Activated CD4-positive, alpha-beta T cell treated with anti-CD3 and anti-CD28 coated beads, Interleukin-2, amount 10 ng/mL, durations not matched to agents 24 days and 14 days (primary cell): ENCODE measurements around the gene GNA12. TPM values are rescaled to one million over a fixed set of nuclear protein-coding genes. Genes with fewer than 3 reads are reported as not detected.

Experiments
- DNase-seq: peaks from one replicate; pipeline ENCODE4 v3.0.0; 2022
- H3K27ac Mint-ChIP-seq: one replicate; pipeline ENCODE4 v1.8.0; 2022; ENCODE audit warnings: mild to moderate bottlenecking, mixed read lengths
- H3K27me3 Mint-ChIP-seq: one replicate; pipeline ENCODE4 v1.8.0; 2022; ENCODE audit warnings: mixed read lengths
- H3K36me3 Mint-ChIP-seq: one replicate; pipeline ENCODE4 v1.8.0; 2022; ENCODE audit warnings: low read depth, mild to moderate bottlenecking, mixed read lengths
- H3K4me1 Mint-ChIP-seq: one replicate; pipeline ENCODE4 v1.8.0; 2021; ENCODE audit warnings: mixed read lengths
- H3K4me3 Mint-ChIP-seq: one replicate; pipeline ENCODE4 v1.8.0; 2022; ENCODE audit warnings: mild to moderate bottlenecking, moderate library complexity, mixed read lengths
- H3K9me3 Mint-ChIP-seq: one replicate; pipeline ENCODE4 v1.8.0; 2021; ENCODE audit warnings: mixed read lengths
- intact Hi-C: fragments of 100-400 bp; cut with micrococcal nuclease; formaldehyde crosslinking; loops from one replicate; pipeline ENCODE4 v1.15.1; 2023
- total RNA-seq: library from RNA; stranded (reverse); gene quantifications from 2 replicates; pipeline ENCODE4 v1.2.3, GENCODE V29; 2022

GNA12 gene
- total RNA-seq, 1 donor from 2014 or later, result 31.0 TPM

DNA sequence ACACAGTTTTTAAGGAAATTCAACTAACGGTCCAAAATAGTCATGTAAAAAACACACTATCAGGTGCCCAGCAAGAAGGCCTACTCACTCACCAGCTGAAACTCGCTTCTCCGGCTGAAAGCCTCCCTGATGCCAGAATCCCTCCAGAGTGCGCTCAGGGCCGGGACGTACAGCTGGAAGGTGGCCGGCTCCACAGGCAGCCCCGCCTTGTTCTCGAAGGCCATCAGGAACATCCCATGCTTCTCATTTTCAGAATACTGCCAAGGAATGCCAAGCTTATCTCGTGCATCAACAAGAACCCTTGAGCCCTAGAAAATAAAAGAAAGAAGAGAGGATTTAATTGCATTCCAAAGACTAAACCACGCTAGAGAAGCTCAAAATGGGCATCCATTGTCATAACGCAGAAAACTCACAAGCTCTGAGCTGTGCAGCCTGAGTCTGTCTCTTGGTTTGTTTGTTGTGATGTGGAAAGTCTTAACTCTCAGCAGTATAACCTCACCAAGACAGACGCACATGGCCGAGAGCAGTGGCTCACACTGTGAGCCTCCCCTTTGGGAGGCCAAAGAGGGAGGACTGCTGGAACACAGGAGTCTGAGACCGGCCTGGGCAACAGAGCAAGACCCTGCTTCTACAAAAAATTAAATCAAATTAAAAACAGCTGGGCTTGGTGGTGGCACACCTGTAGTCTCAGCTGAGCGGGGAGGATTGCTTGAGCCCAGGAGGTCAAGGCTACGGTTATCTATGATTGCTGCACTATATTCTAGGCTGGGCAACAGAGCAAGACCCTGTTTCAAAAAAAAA is 49.1 kb downstream of the GNA12 start:
- Mint-ChIP-seq H3K27me3 (no peaks in the 10 kb centered on the region), H3K4me3 (no peak overlapping the region), H3K4me1 (peaks cover 12% of the 10 kb centered on the region), H3K36me3 (peaks cover 17% of the 10 kb centered on the region), H3K9me3 (no peaks in the 10 kb centered on the region), H3K27ac (no peak overlapping the region)
- intact Hi-C loops, result no loop called here
- DNase-seq, result no peak

DNA sequence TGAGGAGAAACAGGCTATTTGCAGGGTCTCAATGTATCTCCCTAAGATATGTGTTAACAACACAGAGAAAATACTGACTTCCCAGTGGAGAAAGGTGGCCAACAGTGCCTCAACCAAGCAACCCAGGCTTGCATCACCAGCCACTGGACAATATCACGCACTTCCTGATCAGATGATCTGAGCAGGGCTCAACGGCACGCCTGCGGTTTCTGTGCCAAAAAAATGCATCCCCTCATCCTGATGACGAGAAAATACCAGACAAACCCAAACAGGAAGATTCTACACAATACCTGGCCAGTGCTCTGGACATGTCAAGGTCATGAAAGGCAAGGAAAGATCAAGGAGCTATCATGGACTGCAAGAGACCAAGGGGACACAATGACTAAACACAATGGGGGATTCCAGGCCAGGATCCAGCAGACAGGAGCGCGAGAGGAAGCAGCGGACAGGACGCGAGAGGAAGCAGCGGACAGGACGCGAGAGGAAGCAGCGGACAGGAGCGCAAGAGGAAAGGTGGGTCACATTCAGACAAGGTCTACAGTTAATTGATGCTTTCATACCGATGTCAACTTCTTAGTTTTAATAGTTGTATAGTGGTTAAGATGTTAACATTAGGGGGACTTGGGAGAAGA is 51.1 kb downstream of the GNA12 start:
- Mint-ChIP-seq H3K36me3 (peaks cover 22% of the 10 kb centered on the region), H3K9me3 (no peaks in the 10 kb centered on the region), H3K4me1 (peaks cover 5% of the 10 kb centered on the region), H3K4me3 (no peak overlapping the region), H3K27ac (no peak overlapping the region), H3K27me3 (no peaks in the 10 kb centered on the region)
- DNase-seq, result no peak
- intact Hi-C loops, result no loop called here

DNA sequence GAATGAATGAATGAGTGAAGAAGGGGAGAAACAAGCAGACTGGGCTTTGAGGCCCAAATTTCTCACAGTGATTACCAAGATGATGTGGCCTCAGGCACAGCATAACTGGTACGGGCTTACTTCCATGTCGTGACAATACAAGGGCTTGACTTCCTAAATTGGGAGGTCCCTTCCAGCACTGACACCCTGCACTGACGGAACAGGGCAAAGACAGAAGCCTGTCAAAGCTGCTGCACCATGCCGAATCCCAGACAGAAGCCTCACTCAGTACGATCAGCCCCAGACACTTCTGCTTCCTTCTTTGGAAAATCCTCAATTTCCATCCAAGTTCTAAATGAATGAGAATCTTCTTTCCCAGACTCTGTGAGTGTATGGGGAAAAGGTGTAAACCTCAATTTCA is 51.9 kb downstream of the GNA12 start:
- H3K27ac Mint-ChIP-seq, result no peak overlapping the region
- no peak for DNase-seq
- no peaks in the 10 kb centered on the region for H3K9me3 Mint-ChIP-seq
- H3K4me3 Mint-ChIP-seq, result no peak overlapping the region
- peaks cover 24% of the 10 kb centered on the region for H3K36me3 Mint-ChIP-seq
- H3K4me1 Mint-ChIP-seq, result peaks cover 2% of the 10 kb centered on the region
- no peaks in the 10 kb centered on the region for H3K27me3 Mint-ChIP-seq
- intact Hi-C loops, result no loop called here

DNA sequence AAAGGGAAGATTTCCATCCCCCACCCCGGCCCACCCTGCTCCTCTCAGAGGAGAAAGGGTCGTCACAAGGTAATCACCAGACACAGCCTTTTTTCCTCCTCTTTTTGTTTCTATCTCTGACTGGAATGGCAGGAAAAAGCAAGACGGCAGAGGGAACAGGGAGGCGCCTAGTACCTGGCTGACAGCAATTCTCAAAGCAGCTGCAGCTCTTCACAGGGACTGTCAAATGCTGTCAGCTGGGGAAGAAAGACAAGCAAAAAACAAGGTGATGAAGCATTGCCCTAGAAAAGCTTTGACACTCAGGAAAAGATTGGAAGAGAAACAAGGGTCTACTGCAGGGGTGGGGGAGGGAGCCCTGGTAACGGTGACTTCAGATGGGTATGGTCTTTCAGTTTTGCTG is 52.7 kb downstream of the GNA12 start:
- no peak for DNase-seq
- intact Hi-C loops, result no loop called here
- Mint-ChIP-seq H3K9me3 (no peaks in the 10 kb centered on the region), H3K4me1 (peaks cover 2% of the 10 kb centered on the region), H3K4me3 (no peak overlapping the region), H3K36me3 (peaks cover 24% of the 10 kb centered on the region), H3K27ac (no peak overlapping the region), H3K27me3 (no peaks in the 10 kb centered on the region)

DNA sequence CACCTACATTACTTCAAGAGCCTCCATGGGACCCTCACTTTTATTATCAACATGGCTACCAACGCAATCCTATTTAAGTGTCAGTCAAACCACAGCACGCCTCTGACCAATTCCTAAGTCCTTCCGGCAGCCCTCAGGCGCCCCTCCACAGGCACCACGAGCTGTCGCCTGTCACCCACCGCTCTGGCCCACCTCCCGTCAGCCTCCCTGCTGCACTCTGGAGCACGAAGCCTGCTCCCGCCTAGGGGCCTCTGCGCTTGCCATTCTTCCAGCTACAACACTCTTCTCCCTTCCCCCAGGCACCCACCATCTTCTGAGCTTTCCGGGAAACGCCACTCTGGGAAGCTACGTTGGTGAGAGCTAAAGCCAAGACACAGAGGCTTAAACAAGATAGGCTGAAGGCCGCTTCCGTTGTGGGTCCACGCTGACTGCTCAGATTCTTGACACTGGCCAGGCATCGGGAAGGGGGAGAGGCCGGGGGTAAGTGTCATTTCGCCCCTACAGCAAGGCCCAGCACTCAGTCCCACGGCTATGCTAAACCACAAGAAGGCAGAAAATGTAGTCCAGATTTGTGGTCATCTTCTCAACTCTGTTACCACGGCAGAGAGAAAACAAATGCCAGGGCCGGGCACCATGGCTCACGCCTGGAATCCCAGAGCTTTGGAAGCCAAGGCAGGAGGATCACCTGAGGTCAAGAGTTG is 56.7 kb downstream of the GNA12 start:
- H3K4me1 Mint-ChIP-seq, result peaks cover 20% of the 10 kb centered on the region

DNA sequence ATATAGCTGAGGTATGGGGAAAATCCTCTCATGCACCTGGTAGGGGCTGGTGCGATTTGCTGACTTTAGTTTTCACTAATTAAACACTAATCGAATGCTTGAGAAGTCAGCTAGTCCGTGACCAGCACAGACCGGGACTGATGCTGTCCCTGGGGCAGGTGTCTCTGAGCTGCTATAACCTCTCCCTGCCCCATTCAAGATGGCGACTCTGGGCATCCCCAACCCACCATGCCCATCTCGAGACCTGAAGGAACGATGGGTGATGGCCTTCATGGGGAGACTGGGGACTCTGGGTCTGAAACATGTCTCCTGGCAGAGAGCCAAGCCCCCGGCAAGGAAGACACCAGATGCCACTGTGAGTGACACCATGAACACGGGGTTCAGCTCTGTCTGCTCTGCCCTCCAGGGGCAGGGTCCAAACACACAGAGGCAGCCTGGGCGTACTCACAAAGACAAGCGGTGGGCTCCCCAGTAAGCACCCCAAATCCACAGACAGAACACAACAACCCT is 57.4 kb downstream of the GNA12 start:
- H3K27me3 Mint-ChIP-seq, result no peaks in the 10 kb centered on the region
- H3K4me1 Mint-ChIP-seq, result peaks cover 25% of the 10 kb centered on the region
- H3K27ac Mint-ChIP-seq, result no peak overlapping the region
- peaks cover 21% of the 10 kb centered on the region for H3K36me3 Mint-ChIP-seq
- no peak for DNase-seq
- H3K9me3 Mint-ChIP-seq, result no peaks in the 10 kb centered on the region
- intact Hi-C loops, result loop anchor here (5.0 kb wide), 1 partner anchor 36 kb away; no protein-coding TSS in a partner anchor
- no peak overlapping the region for H3K4me3 Mint-ChIP-seq

More for the DNA sequence above, 56.7 kb downstream of the GNA12 start:
- H3K27me3 Mint-ChIP-seq, result no peaks in the 10 kb centered on the region
- peaks cover 17% of the 10 kb centered on the region for H3K36me3 Mint-ChIP-seq
- H3K9me3 Mint-ChIP-seq, result no peaks in the 10 kb centered on the region
- intact Hi-C loops, result loop anchor here (5.0 kb wide), 1 partner anchor 35 kb away; no protein-coding TSS in a partner anchor
- DNase-seq, result no peak
- H3K27ac Mint-ChIP-seq, result no peak overlapping the region
- no peak overlapping the region for H3K4me3 Mint-ChIP-seq

DNA sequence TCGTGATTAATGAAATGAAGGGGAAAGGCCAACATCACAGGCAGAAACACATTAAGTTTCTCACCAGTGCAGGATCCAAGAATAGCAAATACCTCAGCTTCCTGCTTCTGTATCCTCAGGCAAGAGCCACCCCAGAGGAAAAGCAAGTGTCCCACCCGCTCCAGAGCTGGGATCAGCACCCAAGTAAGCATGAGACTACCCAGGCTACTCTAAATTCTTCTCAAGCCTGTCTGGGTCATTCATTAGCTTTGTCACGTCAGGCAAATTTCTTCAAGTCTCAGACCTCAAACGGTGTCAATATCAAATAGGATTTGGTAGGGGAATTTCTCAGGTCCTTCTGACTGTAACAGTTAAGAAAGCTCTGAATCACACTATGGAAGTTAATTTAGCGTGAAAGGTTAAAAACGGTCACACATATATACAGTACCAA is 59.0 kb downstream of the GNA12 start:
- no peak overlapping the region for H3K4me3 Mint-ChIP-seq
- DNase-seq, result no peak
- no peaks in the 10 kb centered on the region for H3K9me3 Mint-ChIP-seq
- no peaks in the 10 kb centered on the region for H3K27me3 Mint-ChIP-seq
- H3K4me1 Mint-ChIP-seq, result peaks cover 29% of the 10 kb centered on the region
- intact Hi-C loops, result loop anchor here (5.0 kb wide), 1 partner anchor 37 kb away; no protein-coding TSS in a partner anchor
- peaks cover 22% of the 10 kb centered on the region for H3K36me3 Mint-ChIP-seq
- H3K27ac Mint-ChIP-seq, result no peak overlapping the region

DNA sequence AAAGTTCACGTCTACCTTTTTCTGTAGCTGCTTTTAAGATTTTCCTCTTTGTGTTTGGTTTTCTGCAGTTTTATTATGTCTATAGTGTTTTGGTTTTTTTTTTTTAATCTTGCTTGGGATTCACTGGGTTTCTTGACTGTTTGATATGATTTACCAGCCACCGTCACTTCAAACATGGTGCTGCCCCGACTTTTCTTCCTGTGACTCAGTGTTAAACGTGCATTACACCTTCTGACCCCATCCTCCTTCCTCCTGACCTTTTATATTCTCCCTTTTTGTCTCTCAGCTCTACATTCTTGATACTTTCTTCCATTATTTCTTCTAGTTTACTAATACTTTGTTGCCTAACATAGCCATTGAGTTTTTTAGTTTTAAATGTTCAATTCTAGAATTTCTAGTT is 61.5 kb downstream of the GNA12 start:
- H3K27me3 Mint-ChIP-seq, result no peaks in the 10 kb centered on the region
- H3K4me3 Mint-ChIP-seq, result peak overlapping the region; percentile 37
- intact Hi-C loops, result loop anchor here (1.0 kb wide), 2 partner anchors 9 to 24 kb away; no protein-coding TSS in a partner anchor
- H3K36me3 Mint-ChIP-seq, result peaks cover 19% of the 10 kb centered on the region
- peaks cover 34% of the 10 kb centered on the region for H3K4me1 Mint-ChIP-seq
- no peak for DNase-seq
- no peaks in the 10 kb centered on the region for H3K9me3 Mint-ChIP-seq
- peak overlapping the region; percentile 56 for H3K27ac Mint-ChIP-seq

DNA sequence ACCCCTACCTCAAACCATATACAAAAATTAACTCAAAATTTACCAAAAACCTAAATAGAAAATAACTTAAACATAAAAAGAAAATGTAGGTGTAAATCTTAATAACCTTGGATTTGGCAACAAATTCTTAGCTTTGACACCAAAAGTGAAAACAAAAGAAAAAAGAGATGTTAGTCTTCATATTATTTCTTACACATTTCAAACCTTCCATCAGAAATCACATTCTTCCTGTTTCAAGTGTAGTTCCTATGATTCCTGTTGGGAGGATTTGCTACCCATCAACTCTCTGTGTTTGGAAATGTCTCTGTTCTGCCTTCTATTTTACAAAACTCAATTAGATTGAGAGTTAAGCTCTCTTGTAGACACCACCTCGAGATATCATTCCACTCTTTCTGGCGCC is 62.0 kb downstream of the GNA12 start:
- H3K4me1 Mint-ChIP-seq, result peaks cover 36% of the 10 kb centered on the region
- DNase-seq, result no peak
- H3K27ac Mint-ChIP-seq, result peak overlapping the region; percentile 56
- H3K9me3 Mint-ChIP-seq, result no peaks in the 10 kb centered on the region
- H3K27me3 Mint-ChIP-seq, result no peaks in the 10 kb centered on the region
- intact Hi-C loops, result loop anchor here (1.0 kb wide), 2 partner anchors 9 to 24 kb away; no protein-coding TSS in a partner anchor
- peak overlapping the region; percentile 37 for H3K4me3 Mint-ChIP-seq
- peaks cover 17% of the 10 kb centered on the region for H3K36me3 Mint-ChIP-seq

DNA sequence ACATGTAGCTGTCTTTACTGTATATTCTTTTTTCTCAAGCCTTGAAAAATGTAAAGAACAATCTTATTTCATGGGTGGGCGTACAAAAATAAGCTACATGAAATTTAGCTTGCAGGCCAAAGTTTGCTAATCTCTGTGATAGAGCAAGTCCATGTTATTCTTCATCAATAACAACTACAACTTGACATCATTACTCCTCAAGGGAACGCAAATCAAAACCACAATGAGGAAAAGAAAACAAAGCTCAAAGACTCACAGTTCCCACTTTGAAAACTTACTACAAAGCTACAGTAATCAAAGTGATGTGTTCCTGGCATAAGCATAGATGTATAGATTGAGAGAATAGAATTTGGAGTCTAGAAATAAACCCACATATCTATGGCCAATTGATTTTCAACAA is 62.5 kb downstream of the GNA12 start:
- Mint-ChIP-seq H3K4me1 (peaks cover 36% of the 10 kb centered on the region), H3K36me3 (peaks cover 17% of the 10 kb centered on the region), H3K4me3 (no peak overlapping the region), H3K27me3 (no peaks in the 10 kb centered on the region), H3K9me3 (no peaks in the 10 kb centered on the region), H3K27ac (peak overlapping the region; percentile 25)
- DNase-seq, result no peak
- intact Hi-C loops, result loop anchor here (1.0 kb wide), 2 partner anchors 8 to 23 kb away; no protein-coding TSS in a partner anchor

DNA sequence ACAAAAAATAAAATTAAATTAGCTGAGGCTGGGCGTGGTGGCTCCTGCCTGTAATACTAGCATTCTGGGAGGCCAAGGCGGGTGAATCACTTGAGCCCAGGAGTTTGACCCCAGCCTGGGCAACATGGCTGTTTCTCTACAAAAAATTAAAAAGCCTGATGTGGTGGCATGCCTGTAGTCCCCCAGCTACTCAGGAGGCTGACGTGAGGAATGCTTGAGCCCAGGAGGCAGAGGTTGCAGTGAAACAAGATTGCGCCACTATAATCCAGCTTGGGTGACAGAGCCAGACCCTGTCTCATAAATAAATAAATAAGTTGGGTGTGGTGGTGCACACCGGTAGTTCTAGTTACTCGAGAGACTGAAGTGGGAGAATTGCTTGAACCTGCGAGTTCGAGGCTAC is 65.1 kb downstream of the GNA12 start:
- intact Hi-C loops, result loop anchor here (10.0 kb wide), 2 partner anchors 196 to 316 kb away; no protein-coding TSS in a partner anchor
- Mint-ChIP-seq H3K27me3 (no peaks in the 10 kb centered on the region), H3K4me1 (peaks cover 35% of the 10 kb centered on the region), H3K9me3 (no peaks in the 10 kb centered on the region), H3K36me3 (peaks cover 15% of the 10 kb centered on the region), H3K4me3 (no peak overlapping the region), H3K27ac (no peak overlapping the region)
- DNase-seq, result no peak

DNA sequence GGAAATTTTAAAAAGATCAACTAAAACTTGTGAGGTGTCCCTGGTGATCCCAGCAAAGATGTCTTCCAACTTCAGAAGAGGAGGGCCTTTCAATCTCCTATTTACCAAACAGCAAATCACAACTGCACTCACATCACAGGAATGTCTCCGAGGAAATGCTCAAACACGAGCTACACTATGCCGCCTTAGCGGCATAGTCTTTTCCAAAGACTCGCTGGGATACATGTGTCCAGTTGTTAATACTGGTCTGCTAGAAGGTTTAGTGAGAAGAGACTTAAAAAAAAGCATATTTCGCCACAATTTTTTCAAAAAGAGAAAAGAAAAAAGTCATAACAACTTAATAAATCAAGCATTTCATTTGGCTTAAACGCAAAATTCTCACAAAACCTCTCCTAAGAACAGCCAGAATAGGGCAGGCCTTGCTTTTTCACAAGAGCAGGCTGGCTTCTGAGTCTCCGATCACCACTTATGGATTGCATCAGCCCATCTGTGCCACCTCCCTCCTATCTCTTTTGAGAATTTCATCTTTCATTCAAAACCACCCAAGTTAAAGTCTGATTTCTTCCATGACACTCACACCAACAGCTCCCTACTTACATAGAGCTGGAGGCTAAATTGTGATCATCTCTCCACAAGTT is 66.1 kb downstream of the GNA12 start:
- no peaks in the 10 kb centered on the region for H3K27me3 Mint-ChIP-seq
- DNase-seq, result no peak
- no peak overlapping the region for H3K4me3 Mint-ChIP-seq
- intact Hi-C loops, result loop anchor here (10.0 kb wide), 2 partner anchors 197 to 317 kb away; no protein-coding TSS in a partner anchor
- H3K27ac Mint-ChIP-seq, result no peak overlapping the region
- no peaks in the 10 kb centered on the region for H3K9me3 Mint-ChIP-seq
- peaks cover 41% of the 10 kb centered on the region for H3K4me1 Mint-ChIP-seq
- H3K36me3 Mint-ChIP-seq, result peaks cover 15% of the 10 kb centered on the region

DNA sequence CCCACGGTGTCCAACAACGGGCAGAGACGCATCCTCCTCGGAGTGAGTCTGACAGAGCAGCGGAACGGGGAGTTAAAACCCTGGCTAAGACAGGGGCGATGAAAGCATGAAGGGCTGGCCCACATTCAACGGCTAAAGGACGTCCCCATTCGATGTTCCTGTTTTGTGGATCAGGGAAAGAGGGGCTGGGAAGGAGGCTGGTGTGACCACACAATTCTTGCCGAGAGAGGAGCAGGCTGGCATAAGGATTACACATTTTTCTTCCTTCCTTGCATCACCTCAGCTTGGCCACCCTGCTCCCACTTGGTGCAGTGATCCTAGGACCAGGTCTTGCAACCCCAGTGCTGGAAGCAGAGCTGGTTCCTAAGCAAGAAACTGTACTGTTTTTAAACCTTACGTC is 67.7 kb downstream of the GNA12 start:
- Mint-ChIP-seq H3K9me3 (peaks cover 7% of the 10 kb centered on the region), H3K36me3 (peaks cover 18% of the 10 kb centered on the region), H3K4me3 (no peak overlapping the region), H3K27ac (no peak overlapping the region), H3K27me3 (no peaks in the 10 kb centered on the region), H3K4me1 (peaks cover 43% of the 10 kb centered on the region)
- no peak for DNase-seq
- intact Hi-C loops, result loop anchor here (10.0 kb wide), 2 partner anchors 198 to 318 kb away; no protein-coding TSS in a partner anchor
